ENCODE measurements around the gene CXCR4. TPM values are rescaled to one million over a fixed set of nuclear protein-coding genes. Genes with fewer than 3 reads are reported as not detected.

Gene CXCR4
- total and polyA plus RNA-seq, 10 of the 15 experiments (the other 5 are each of a cell fraction or from before 2014, with no cell fraction given) = 31.1 to 749 (median 52.7) TPM

- TF ChIP-seq TCF7 (IDR thresholded peaks at IDR 0.05; ENCODE audit: borderline replicate concordance) = no peak
These were observed 21.7 kb upstream of the CXCR4 start (continued) for GRCh38 chr2:136139631-136140030.

- no peaks in the 10 kb centered on the region; the same call in 2 of the 3 replicates for H3K9me3 ChIP-seq (replicated peaks; ENCODE audit: control insufficient read depth, insufficient read depth, low read length)
- in situ Hi-C loops (cut with MboI) = no loop called here
- no peaks in the 10 kb centered on the region for H3K36me3 ChIP-seq (ENCODE audit: control insufficient read depth in 2 of 2, insufficient read depth in 2 of 2, low read length in 1 of 2)
- H2AFZ ChIP-seq (ENCODE audit: control insufficient read depth, low read depth, low read length) = no peak overlapping the region
- DNase-seq (ENCODE audit: low read depth, low spot score) = no peak
- no peak overlapping the region for H3K27ac ChIP-seq (ENCODE audit: control insufficient read depth, insufficient read depth)
- peaks cover 0 to 27% of the 10 kb centered on the region in 2 experiments; a peak in 2 of 4 replicates for H3K27me3 ChIP-seq (replicated peaks in 1 of 2; ENCODE audit: control insufficient read depth in 2 of 2, insufficient read depth in 2 of 2, low read length in 1 of 2)
- H3K9ac ChIP-seq (ENCODE audit: control insufficient read depth, insufficient read depth, low read length) = no peak overlapping the region
- peaks cover 30% of the 10 kb centered on the region for H3K4me1 ChIP-seq (ENCODE audit: control insufficient read depth, insufficient read depth, low read length)
- no peak overlapping the region for H3K4me3 ChIP-seq
- no TSS peak for BruUV-seq (replicated peaks)
- no peak overlapping the region for H3K4me2 ChIP-seq (ENCODE audit: control insufficient read depth, insufficient read depth)
- no peak for ATAC-seq
- ChIA-PET CTCF (interaction anchor here (0.6 to 1.4 kb wide), 4 partner anchors 66 to 244 kb away, joined by 3 to 6 read pairs (median 3); no protein-coding TSS in a partner anchor), RAD21 (ENCODE audit: unreplicated experiment) (interaction anchor here (0.7 to 11.7 kb wide), 11 partner anchors 13 to 243 kb away, joined by 3 to 301 read pairs (median 26); no protein-coding TSS in a partner anchor), POLR2A (interaction anchor here (0.8 to 6.5 kb wide), 4 partner anchors 18 to 80 kb away, joined by 3 to 53 read pairs (median 6); no protein-coding TSS in a partner anchor), SMC1A (ENCODE audit: uncharacterized antibody, unreplicated experiment) (interaction anchor here (1.0 to 11.5 kb wide), 12 partner anchors 18 to 239 kb away, joined by 3 to 234 read pairs (median 20); no protein-coding TSS in a partner anchor)
- no peaks in the 10 kb centered on the region for H4K20me1 ChIP-seq (ENCODE audit: control insufficient read depth, insufficient read depth)
- no peaks in the 10 kb centered on the region for H3K79me2 ChIP-seq (ENCODE audit: control insufficient read depth, insufficient read depth, low read length)
- 61% methylated on average over 4 of the region's 4 CpGs for WGBS (ENCODE audit: insufficient coverage, insufficient replicate concordance, low lambda C conversion rate, missing lambda C conversion rate)
- intact Hi-C loops (cut with micrococcal nuclease; ENCODE audit: unreplicated experiment) = no loop called here
- no peak for FAIRE-seq
- TF ChIP-seq CTCF (IDR thresholded peaks at IDR 0.05 in 2 of 3, conservative IDR thresholded peaks at IDR 0.05 in 1 of 3; ENCODE audit: control insufficient read depth in 2 of 3, extremely low read depth in 1 of 3, insufficient read depth in 1 of 3, low read depth in 3 of 3, low read length in 3 of 3) (no peak), SUZ12 (IDR thresholded peaks at IDR 0.05; ENCODE audit: unreplicated experiment) (no peak), NR2C1 (IDR thresholded peaks at IDR 0.05) (no peak), IRF5 (IDR thresholded peaks at IDR 0.05; ENCODE audit: borderline replicate concordance) (no peak), SMARCA5 (IDR thresholded peaks at IDR 0.05) (no peak), NFXL1 (IDR thresholded peaks at IDR 0.05; ENCODE audit: borderline replicate concordance) (no peak), PAX8 (IDR thresholded peaks at IDR 0.05) (no peak), IRF4 (IDR thresholded peaks at IDR 0.05; ENCODE audit: low read depth, low read length) (no peak), ZBED1 (IDR thresholded peaks at IDR 0.05; ENCODE audit: borderline replicate concordance) (no peak), ASH2L (IDR thresholded peaks at IDR 0.05; ENCODE audit: borderline replicate concordance, low read depth) (no peak)
- TF ChIP-seq, protein P1, sequence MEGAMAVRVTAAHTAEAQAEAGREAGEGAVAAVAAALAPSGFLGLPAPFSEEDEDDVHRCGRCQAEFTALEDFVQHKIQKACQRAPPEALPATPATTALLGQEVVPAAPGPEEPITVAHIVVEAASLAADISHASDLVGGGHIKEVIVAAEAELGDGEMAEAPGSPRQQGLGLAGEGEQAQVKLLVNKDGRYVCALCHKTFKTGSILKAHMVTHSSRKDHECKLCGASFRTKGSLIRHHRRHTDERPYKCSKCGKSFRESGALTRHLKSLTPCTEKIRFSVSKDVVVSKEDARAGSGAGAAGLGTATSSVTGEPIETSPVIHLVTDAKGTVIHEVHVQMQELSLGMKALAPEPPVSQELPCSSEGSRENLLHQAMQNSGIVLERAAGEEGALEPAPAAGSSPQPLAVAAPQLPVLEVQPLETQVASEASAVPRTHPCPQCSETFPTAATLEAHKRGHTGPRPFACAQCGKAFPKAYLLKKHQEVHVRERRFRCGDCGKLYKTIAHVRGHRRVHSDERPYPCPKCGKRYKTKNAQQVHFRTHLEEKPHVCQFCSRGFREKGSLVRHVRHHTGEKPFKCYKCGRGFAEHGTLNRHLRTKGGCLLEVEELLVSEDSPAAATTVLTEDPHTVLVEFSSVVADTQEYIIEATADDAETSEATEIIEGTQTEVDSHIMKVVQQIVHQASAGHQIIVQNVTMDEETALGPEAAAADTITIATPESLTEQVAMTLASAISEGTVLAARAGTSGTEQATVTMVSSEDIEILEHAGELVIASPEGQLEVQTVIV (IDR thresholded peaks at IDR 0.05; ENCODE audit: borderline replicate concordance, partially characterized antibody) = no peak
These were observed 20.0 kb upstream of the CXCR4 start for GRCh38 chr2:136137982-136138381.

Measured in GM12878 (cell line).